ENCODE measurements around the gene FBXL19. TPM values are rescaled to one million over a fixed set of nuclear protein-coding genes. Genes with fewer than 3 reads are reported as not detected.

FBXL19 gene
- total and polyA plus RNA-seq, 8 donors, result 11.2 to 26.8 (median 19.5) TPM

DNA sequence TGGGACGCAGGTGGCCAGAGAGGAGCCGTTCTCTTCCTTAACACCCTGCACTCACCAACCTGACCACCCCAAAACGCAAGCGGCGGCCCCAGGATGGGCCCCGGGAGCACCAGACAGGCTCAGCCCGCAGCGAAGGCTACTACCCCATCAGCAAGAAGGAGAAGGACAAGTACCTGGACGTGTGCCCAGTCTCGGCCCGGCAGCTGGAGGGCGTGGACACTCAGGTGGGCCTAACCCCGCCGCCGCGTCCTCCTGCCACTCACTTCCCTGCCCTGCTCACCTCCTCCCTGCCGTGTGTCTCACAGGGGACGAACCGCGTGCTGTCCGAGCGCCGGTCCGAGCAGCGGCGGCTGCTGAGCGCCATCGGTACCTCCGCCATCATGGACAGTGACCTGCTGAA, 57.1 kb downstream of the FBXL19 start:
- no peak for ATAC-seq
- no peak overlapping the region for H3K27ac ChIP-seq
- H3K27me3 ChIP-seq, result no peaks in the 10 kb centered on the region
- no peak for DNase-seq
- H3K9me3 ChIP-seq, result no peaks in the 10 kb centered on the region
- no peak overlapping the region for H3K4me3 ChIP-seq
- H3K4me1 ChIP-seq, result peaks cover under 1 to 12% of the 10 kb centered on the region in 2 donors
- TF ChIP-seq, protein P1, sequence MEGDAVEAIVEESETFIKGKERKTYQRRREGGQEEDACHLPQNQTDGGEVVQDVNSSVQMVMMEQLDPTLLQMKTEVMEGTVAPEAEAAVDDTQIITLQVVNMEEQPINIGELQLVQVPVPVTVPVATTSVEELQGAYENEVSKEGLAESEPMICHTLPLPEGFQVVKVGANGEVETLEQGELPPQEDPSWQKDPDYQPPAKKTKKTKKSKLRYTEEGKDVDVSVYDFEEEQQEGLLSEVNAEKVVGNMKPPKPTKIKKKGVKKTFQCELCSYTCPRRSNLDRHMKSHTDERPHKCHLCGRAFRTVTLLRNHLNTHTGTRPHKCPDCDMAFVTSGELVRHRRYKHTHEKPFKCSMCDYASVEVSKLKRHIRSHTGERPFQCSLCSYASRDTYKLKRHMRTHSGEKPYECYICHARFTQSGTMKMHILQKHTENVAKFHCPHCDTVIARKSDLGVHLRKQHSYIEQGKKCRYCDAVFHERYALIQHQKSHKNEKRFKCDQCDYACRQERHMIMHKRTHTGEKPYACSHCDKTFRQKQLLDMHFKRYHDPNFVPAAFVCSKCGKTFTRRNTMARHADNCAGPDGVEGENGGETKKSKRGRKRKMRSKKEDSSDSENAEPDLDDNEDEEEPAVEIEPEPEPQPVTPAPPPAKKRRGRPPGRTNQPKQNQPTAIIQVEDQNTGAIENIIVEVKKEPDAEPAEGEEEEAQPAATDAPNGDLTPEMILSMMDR (IDR thresholded peaks at IDR 0.05), result no peak
- intact Hi-C loops (cut with DNase I), result loop anchor here in 1 of 2 donors (10.0 kb wide), 2 partner anchors 454 to 884 kb away; no protein-coding TSS in a partner anchor
- peaks cover 0 to 94% of the 10 kb centered on the region in 2 donors for H3K36me3 ChIP-seq

GRCh38 chr16:30980959-30981358, 57.6 kb downstream of the FBXL19 start:
- ATAC-seq (no peak), DNase-seq (no peak)
- intact Hi-C loops (cut with DNase I), result loop anchor here in 1 of 2 donors (10.0 kb wide), 2 partner anchors 454 to 884 kb away; no protein-coding TSS in a partner anchor
- TF ChIP-seq, protein P1 (IDR thresholded peaks at IDR 0.05), result no peak
- H3K36me3 ChIP-seq, result peaks cover 0 to 89% of the 10 kb centered on the region in 2 donors
- no peaks in the 10 kb centered on the region for H3K27me3 ChIP-seq
- H3K4me3 ChIP-seq, result no peak overlapping the region
- H3K9me3 ChIP-seq, result no peaks in the 10 kb centered on the region
- no peak overlapping the region for H3K27ac ChIP-seq
- peaks cover 5 to 16% of the 10 kb centered on the region in 2 donors for H3K4me1 ChIP-seq

DNA sequence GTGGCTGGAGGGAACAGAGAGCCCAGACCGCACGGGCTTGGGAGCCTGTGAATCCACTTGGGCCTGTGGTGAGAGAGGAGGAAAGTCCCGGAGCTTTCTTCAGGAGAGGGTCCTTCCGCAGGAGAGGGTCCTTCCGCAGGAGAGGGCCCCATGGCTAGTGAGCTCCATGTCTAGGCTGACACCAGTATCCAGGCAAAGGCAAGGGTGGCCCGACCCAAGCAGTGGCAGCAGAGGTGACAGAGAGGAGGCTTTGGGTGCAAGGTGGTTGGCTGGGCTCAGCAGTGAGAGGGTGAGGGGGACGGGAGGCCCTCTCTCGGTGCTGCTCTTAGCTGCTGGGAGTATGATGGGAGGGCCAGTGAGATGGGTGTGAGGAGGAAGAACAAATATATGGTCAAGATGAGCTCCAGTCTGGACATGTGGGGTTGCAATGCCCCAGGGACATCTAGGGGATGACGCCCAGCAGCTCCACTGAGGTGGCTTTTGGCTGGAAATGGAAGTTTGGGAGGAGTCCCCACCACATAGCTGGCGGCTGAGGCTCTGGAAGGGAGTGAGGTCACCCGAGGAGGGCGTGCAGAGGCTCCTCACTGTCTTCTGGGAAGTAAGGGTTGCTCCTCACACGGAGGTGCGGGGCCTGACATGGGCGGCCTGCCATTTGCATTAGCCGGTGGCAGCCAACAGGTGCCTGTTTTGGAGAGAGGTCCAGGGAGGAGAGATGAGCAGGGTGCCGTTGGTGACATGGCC, 59.3 kb downstream of the FBXL19 start:
- peaks cover 5 to 16% of the 10 kb centered on the region in 2 donors for H3K4me1 ChIP-seq
- intact Hi-C loops (cut with DNase I), result loop anchor here in 1 of 2 donors (10.0 kb wide), 2 partner anchors 452 to 882 kb away; no protein-coding TSS in a partner anchor
- no peaks in the 10 kb centered on the region for H3K9me3 ChIP-seq
- H3K36me3 ChIP-seq, result peaks cover 0 to 84% of the 10 kb centered on the region in 2 donors
- DNase-seq (no peak), ATAC-seq (no peak)
- no peak overlapping the region for H3K27ac ChIP-seq
- no peak overlapping the region for H3K4me3 ChIP-seq
- no peaks in the 10 kb centered on the region for H3K27me3 ChIP-seq
- TF ChIP-seq, protein P1 (IDR thresholded peaks at IDR 0.05), result no peak

DNA sequence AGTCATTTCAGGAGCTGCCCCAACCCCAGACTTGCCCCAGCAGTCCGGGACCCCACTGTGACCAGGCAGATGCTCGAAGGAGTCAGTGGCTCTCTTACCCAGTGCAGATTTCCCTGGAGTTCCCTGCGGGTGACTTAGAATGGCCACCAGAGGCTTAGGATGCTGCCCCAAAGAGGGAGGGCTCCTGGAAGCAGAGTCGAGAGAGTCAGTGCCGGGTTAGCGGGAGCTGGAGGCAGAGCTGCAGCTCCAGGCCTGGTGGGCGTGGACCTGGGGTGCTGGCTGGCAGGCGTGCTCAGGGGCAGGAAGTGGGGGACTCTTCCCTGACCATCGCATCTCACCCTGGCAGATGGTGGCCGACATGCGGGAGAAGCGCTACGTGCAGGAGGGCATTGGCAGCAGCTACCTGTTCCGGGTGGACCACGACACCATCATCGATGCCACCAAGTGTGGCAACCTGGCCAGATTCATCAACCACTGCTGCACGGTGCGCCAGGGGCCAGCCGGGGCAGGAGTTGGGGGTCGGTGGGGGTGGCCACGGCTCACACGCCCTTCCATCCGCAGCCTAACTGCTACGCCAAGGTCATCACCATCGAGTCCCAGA, 60.0 kb downstream of the FBXL19 start:
- peaks cover 5 to 16% of the 10 kb centered on the region in 2 donors for H3K4me1 ChIP-seq
- DNase-seq (no peak), ATAC-seq (no peak)
- H3K9me3 ChIP-seq, result no peaks in the 10 kb centered on the region
- H3K27ac ChIP-seq, result no peak overlapping the region
- intact Hi-C loops (cut with DNase I), result loop anchor here in 1 of 2 donors (10.0 kb wide), 2 partner anchors 451 to 881 kb away; no protein-coding TSS in a partner anchor
- H3K27me3 ChIP-seq, result no peaks in the 10 kb centered on the region
- H3K4me3 ChIP-seq, result no peak overlapping the region
- H3K36me3 ChIP-seq, result peaks cover 0 to 82% of the 10 kb centered on the region in 2 donors
- TF ChIP-seq, protein P1 (IDR thresholded peaks at IDR 0.05), result no peak

Measured in left lung (tissue), 10 donors.